ENCODE results near the gene RIN3. TPM values are rescaled to one million over a fixed set of nuclear protein-coding genes. Genes with fewer than 3 reads are reported as not detected.
"Not testable (repeated sequence)": the region's sequence is repeated elsewhere in the genome, so short reads cannot be mapped to it uniquely, and the experiment has no call there.

The RIN3 gene
- total RNA-seq, 1 experiment from 2014 or later: 4.8 TPM

- H3K9me2 ChIP-seq (replicated peaks; ENCODE audit: low read length): no peaks in the 10 kb centered on the region
- DNase-seq (no peak), ATAC-seq (no peak)
- H3K9me3 ChIP-seq (ENCODE audit: low read length): no peaks in the 10 kb centered on the region
- H3K4me2 ChIP-seq (ENCODE audit: low read length): no peak overlapping the region
- no peaks in the 10 kb centered on the region for H3F3A ChIP-seq (ENCODE audit: low read length, unreplicated experiment)
- no peak overlapping the region for H3K9ac ChIP-seq (ENCODE audit: low read length)
- H3K4me3 ChIP-seq (ENCODE audit: low read length): no peak overlapping the region
- no peak overlapping the region for H2AFZ ChIP-seq (ENCODE audit: low read length)
- no peaks in the 10 kb centered on the region for H3K27me3 ChIP-seq (ENCODE audit: low read length)
- ChIA-PET POLR2A (ENCODE audit: unreplicated experiment) (no interaction called here), CTCF (no interaction called here)
- H3K27ac ChIP-seq (ENCODE audit: low read length): no peak overlapping the region
- no peaks in the 10 kb centered on the region for H4K20me1 ChIP-seq (ENCODE audit: low read length)
- no peaks in the 10 kb centered on the region; the same call in 1 of the 2 replicates for H3K36me3 ChIP-seq (ENCODE audit: low read depth, low read length)
- intact Hi-C loops (cut with micrococcal nuclease): loop anchor here (5.0 kb wide), 1 partner anchor 35 kb away; the partner anchor contains the start of gene LGMN
- peaks cover 4% of the 10 kb centered on the region; the same call in 1 of the 2 replicates for H3K4me1 ChIP-seq (ENCODE audit: insufficient read depth, low read length)
- H3K79me2 ChIP-seq (ENCODE audit: low read length): no peaks in the 10 kb centered on the region
- no TSS peak for BruUV-seq (replicated peaks)
- no peak for TF ChIP-seq EZH2 (IDR thresholded peaks at IDR 0.05; ENCODE audit: low read length, unreplicated experiment)
- no peak for TF ChIP-seq EZH2phosphoT487 (IDR thresholded peaks at IDR 0.05; ENCODE audit: borderline replicate concordance, low read length)
- TF ChIP-seq CTCF (conservative IDR thresholded peaks at IDR 0.05; ENCODE audit: low read depth, low read length): no peak
Measured at GRCh38 chr14:92712654-92713051, 199.1 kb downstream of the RIN3 start.

- H3K4me3 ChIP-seq (ENCODE audit: low read length); H3K27ac ChIP-seq (ENCODE audit: low read length); H3K27me3 ChIP-seq (ENCODE audit: low read length); H3K79me2 ChIP-seq (ENCODE audit: low read length); H3K4me1 ChIP-seq (ENCODE audit: insufficient read depth, low read length); POLR2A ChIA-PET (ENCODE audit: unreplicated experiment); BruUV-seq (replicated peaks); H3K4me2 ChIP-seq (ENCODE audit: low read length); H3K9ac ChIP-seq (ENCODE audit: low read length); H3K9me3 ChIP-seq (ENCODE audit: low read length); H3K9me2 ChIP-seq (replicated peaks; ENCODE audit: low read length); H3K36me3 ChIP-seq (ENCODE audit: low read depth, low read length); H2AFZ ChIP-seq (ENCODE audit: low read length); H3F3A ChIP-seq (ENCODE audit: low read length, unreplicated experiment); H4K20me1 ChIP-seq (ENCODE audit: low read length): not testable (repeated sequence)
- intact Hi-C loops (cut with micrococcal nuclease): loop anchor here (1.0 to 5.0 kb wide), 2 partner anchors 32 to 68 kb away; partner anchors contain the start of gene LGMN
- DNase-seq (peak; percentile 82), ATAC-seq (peak; percentile 96)
- TF ChIP-seq CTCF (conservative IDR thresholded peaks at IDR 0.05; ENCODE audit: low read depth, low read length): peak; percentile 79
- CTCF ChIA-PET: interaction anchor here (1.2 kb wide), 1 partner anchor 69 kb away, joined by 11 read pairs; no protein-coding TSS in a partner anchor
Measured at GRCh38 chr14:92714739-92715307, 201.2 kb downstream of the RIN3 start.

- Histone ChIP-seq H3K9ac (ENCODE audit: low read length) (no peak overlapping the region), H3K4me1 (ENCODE audit: insufficient read depth, low read length) (peaks cover 13% of the 10 kb centered on the region), H3K4me2 (ENCODE audit: low read length) (no peak overlapping the region), H3K27me3 (ENCODE audit: low read length) (no peaks in the 10 kb centered on the region), H3K9me2 (replicated peaks; ENCODE audit: low read length) (no peaks in the 10 kb centered on the region), H3K9me3 (ENCODE audit: low read length) (no peaks in the 10 kb centered on the region), H2AFZ (ENCODE audit: low read length) (no peak overlapping the region), H3K4me3 (ENCODE audit: low read length) (no peak overlapping the region), H3F3A (ENCODE audit: low read length, unreplicated experiment) (no peaks in the 10 kb centered on the region), H4K20me1 (ENCODE audit: low read length) (no peaks in the 10 kb centered on the region), H3K36me3 (ENCODE audit: low read depth, low read length) (no peaks in the 10 kb centered on the region; the same call in 1 of the 2 replicates), H3K79me2 (ENCODE audit: low read length) (no peaks in the 10 kb centered on the region), H3K27ac (ENCODE audit: low read length) (no peak overlapping the region)
- DNase-seq (no peak), ATAC-seq (no peak)
- POLR2A ChIA-PET (ENCODE audit: unreplicated experiment): no interaction called here
- CTCF ChIA-PET: no interaction called here
- TF ChIP-seq EZH2 (IDR thresholded peaks at IDR 0.05; ENCODE audit: low read length, unreplicated experiment) (no peak), EZH2phosphoT487 (IDR thresholded peaks at IDR 0.05; ENCODE audit: borderline replicate concordance, low read length) (no peak), CTCF (conservative IDR thresholded peaks at IDR 0.05; ENCODE audit: low read depth, low read length) (no peak)
- no TSS peak for BruUV-seq (replicated peaks)
- intact Hi-C loops (cut with micrococcal nuclease): no loop called here
Measured at GRCh38 chr14:92716131-92716530, 202.6 kb downstream of the RIN3 start.

Measured in PC-3 (cell line).